Activated T-cell treated with anti-CD3 and anti-CD28 coated beads, Interleukin-2, amount 50 U/mL, for 24 hours (primary cell): Measurements from ENCODE around the gene MRC2.
"Not testable (repeated sequence)": the region's sequence is repeated elsewhere in the genome, so short reads cannot be mapped to it uniquely, and the experiment has no call there.

Source experiments
- DNase-seq: peaks from one replicate; pipeline ENCODE4 v3.0.0-alpha.2; 2020
- H3K27ac Mint-ChIP-seq: 2 replicates; pipeline ENCODE4 v1.8.0; 2020; ENCODE audit warnings: mild to moderate bottlenecking, mixed read lengths
- H3K27me3 Mint-ChIP-seq: 2 replicates; pipeline ENCODE4 v1.8.0; 2020; ENCODE audit warnings: mixed read lengths
- H3K36me3 Mint-ChIP-seq: 2 replicates; pipeline ENCODE4 v1.8.0; 2020; ENCODE audit warnings: low read depth, mixed read lengths
- H3K4me1 Mint-ChIP-seq: 2 replicates; pipeline ENCODE4 v1.8.0; 2020; ENCODE audit warnings: low read depth, mixed read lengths
- H3K4me3 Mint-ChIP-seq: 2 replicates; pipeline ENCODE4 v1.8.0; 2020; ENCODE audit warnings: mild to moderate bottlenecking, moderate library complexity, mixed read lengths
- H3K9me3 Mint-ChIP-seq: 2 replicates; pipeline ENCODE4 v1.8.0; 2020; ENCODE audit warnings: mixed read lengths

Gene MRC2

GRCh38 chr17:62627219-62627903 is at the start of gene MRC2:
Gene MRC2, plus strand, starts transcription at chr17:62627670. Its CDS starts 133 bp downstream, at chr17:62627803.
- peaks cover 16% of the 10 kb centered on the region for H3K4me1 Mint-ChIP-seq
- H3K4me3 Mint-ChIP-seq: peak within 1 kb of the TSS; percentile 84
- DNase-seq: peak; percentile 72
- peaks cover 7% of the 10 kb centered on the region for H3K36me3 Mint-ChIP-seq
- H3K27me3 Mint-ChIP-seq: peaks cover 42% of the 10 kb centered on the region
- H3K9me3 Mint-ChIP-seq: no peaks in the 10 kb centered on the region
- peak within 1 kb of the TSS; percentile 79 for H3K27ac Mint-ChIP-seq

DNA sequence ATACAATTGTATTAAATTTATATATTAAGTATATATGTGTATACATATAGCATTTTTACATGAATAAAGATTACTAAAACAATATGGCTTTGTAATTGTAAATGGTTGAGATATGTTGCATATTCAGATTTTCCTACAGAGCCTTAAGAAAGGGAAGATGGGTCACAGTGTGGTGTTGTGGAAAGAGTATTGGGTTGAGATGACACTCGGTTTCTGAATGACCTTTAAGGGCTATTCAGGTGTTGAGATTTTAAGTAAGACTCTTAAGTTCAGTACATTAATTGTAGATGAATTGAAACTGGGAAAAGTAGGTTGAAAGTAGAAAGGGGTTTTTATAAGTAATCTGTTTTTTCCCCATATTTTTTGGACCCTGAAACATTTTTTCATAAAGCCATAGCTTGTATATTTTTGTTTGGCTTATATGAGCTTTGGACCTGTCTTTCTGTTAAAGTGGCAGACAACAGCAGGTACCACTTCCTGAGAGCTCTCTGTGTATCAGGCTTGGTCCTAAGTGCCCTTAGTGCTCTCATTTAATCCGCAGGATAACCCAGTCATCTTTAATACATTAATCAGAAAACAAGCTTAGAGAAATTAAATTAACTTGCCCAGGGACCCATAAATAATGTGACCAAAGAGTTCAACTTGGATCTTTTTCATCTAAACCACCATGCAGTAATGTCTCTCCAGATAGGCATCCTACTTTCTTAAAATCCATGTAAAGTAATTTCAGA is 48.5 kb upstream of the MRC2 start:
- Mint-ChIP-seq H3K27me3 (no peaks in the 10 kb centered on the region), H3K36me3 (peaks cover 87% of the 10 kb centered on the region), H3K4me3 (no peak overlapping the region), H3K4me1 (peaks cover 21% of the 10 kb centered on the region), H3K9me3 (no peaks in the 10 kb centered on the region), H3K27ac (peak overlapping the region; percentile 28)
- DNase-seq: no peak

GRCh38 chr17:62580947-62581346 is 46.5 kb upstream of the MRC2 start:
- no peak overlapping the region for H3K27ac Mint-ChIP-seq
- H3K4me3 Mint-ChIP-seq: no peak overlapping the region
- no peaks in the 10 kb centered on the region for H3K9me3 Mint-ChIP-seq
- DNase-seq: no peak
- peaks cover 21% of the 10 kb centered on the region for H3K4me1 Mint-ChIP-seq
- peaks cover 84% of the 10 kb centered on the region for H3K36me3 Mint-ChIP-seq
- no peaks in the 10 kb centered on the region for H3K27me3 Mint-ChIP-seq

GRCh38 chr17:62581764-62582163 is 45.7 kb upstream of the MRC2 start:
- H3K4me3 Mint-ChIP-seq: no peak overlapping the region
- no peaks in the 10 kb centered on the region for H3K27me3 Mint-ChIP-seq
- peak overlapping the region; percentile 76 for H3K27ac Mint-ChIP-seq
- H3K36me3 Mint-ChIP-seq: peaks cover 84% of the 10 kb centered on the region
- no peak for DNase-seq
- no peaks in the 10 kb centered on the region for H3K9me3 Mint-ChIP-seq
- H3K4me1 Mint-ChIP-seq: peaks cover 20% of the 10 kb centered on the region

DNA sequence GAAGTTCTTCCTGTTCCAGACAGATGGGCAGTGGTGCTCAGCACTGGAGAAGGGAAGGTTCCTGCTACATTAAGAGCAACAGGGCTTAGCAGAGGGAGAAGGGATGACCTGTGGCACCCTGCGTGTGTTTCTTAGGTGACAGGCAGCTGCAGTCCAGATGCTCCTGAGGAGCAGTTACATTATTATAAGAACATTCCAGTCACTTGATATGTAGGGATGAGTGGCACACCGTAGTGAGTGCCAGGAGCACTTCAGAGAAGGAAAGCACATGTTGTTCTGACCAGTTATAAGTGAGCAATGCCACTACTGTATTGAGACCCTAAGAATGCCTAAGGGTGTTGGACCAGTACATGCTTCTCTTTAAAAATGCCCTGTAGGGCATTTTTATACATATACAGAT is 39.9 kb upstream of the MRC2 start:
- no peaks in the 10 kb centered on the region for H3K9me3 Mint-ChIP-seq
- H3K27me3 Mint-ChIP-seq: no peaks in the 10 kb centered on the region
- DNase-seq: no peak
- no peak overlapping the region for H3K4me3 Mint-ChIP-seq
- peak overlapping the region; percentile 57 for H3K27ac Mint-ChIP-seq
- peaks cover 78% of the 10 kb centered on the region for H3K36me3 Mint-ChIP-seq
- peaks cover 4% of the 10 kb centered on the region for H3K4me1 Mint-ChIP-seq

DNA sequence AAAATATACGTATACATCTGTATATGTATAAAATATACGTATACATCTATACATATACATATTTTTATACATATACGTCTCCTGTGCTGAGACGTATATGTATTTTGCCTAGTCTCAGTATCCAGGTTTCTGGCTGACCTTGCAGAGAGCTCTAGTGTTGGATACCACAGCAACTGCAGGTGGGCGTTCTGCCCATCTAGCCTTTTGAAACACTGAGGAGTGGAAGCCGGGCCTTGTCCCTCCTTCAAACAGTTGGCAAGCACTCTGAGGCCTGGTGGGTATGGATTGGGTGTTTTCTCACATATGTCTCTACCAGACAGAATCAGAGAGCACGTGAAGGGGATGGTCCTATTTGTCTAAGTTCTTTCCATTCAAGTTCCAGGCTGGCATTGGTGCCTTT is 39.4 kb upstream of the MRC2 start:
- Mint-ChIP-seq H3K9me3 (no peaks in the 10 kb centered on the region), H3K4me3 (no peak overlapping the region), H3K27me3 (no peaks in the 10 kb centered on the region), H3K27ac (peak overlapping the region; percentile 72), H3K4me1 (no peaks in the 10 kb centered on the region), H3K36me3 (peaks cover 79% of the 10 kb centered on the region)
- no peak for DNase-seq

GRCh38 chr17:62591333-62591732 is 36.1 kb upstream of the MRC2 start:
- no peak for DNase-seq
- Mint-ChIP-seq H3K9me3 (no peaks in the 10 kb centered on the region), H3K4me3 (no peak overlapping the region), H3K4me1 (no peaks in the 10 kb centered on the region), H3K27me3 (no peaks in the 10 kb centered on the region), H3K36me3 (peaks cover 76% of the 10 kb centered on the region), H3K27ac (no peak overlapping the region)

- H3K4me1 Mint-ChIP-seq, H3K4me3 Mint-ChIP-seq, H3K27ac Mint-ChIP-seq, DNase-seq, H3K9me3 Mint-ChIP-seq, H3K27me3 Mint-ChIP-seq: not testable (repeated sequence)
- H3K36me3 Mint-ChIP-seq: peaks cover 76% of the 10 kb centered on the region
Measured at GRCh38 chr17:62591822-62592221, 35.6 kb upstream of the MRC2 start.

GRCh38 chr17:62592341-62593099 is 35.0 kb upstream of the MRC2 start:
- H3K27ac Mint-ChIP-seq: no peak overlapping the region
- H3K4me3 Mint-ChIP-seq: no peak overlapping the region
- no peaks in the 10 kb centered on the region for H3K9me3 Mint-ChIP-seq
- DNase-seq: no peak
- H3K36me3 Mint-ChIP-seq: peaks cover 76% of the 10 kb centered on the region
- H3K27me3 Mint-ChIP-seq: no peaks in the 10 kb centered on the region
- H3K4me1 Mint-ChIP-seq: no peaks in the 10 kb centered on the region

DNA sequence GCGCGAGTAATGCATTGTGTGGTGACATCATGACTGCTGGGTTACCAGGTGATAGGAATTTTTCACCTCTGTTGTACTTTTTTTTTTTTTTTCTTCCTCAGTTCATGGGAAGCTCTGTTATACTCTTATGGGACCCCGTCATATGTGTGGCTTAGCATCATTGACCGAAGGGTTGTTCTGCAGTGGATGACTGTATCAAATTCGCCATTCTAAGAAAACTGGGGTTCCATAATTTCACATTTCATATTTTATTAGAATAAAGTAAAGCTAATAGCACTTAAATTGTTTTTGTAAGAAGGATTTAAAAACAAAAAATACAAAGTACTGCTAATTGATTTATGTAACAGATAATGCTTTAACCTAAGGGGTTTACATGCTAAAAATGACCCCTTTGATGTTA is 32.0 kb upstream of the MRC2 start:
- Mint-ChIP-seq H3K9me3 (no peaks in the 10 kb centered on the region), H3K36me3 (peaks cover 84% of the 10 kb centered on the region), H3K27ac (no peak overlapping the region), H3K4me1 (no peaks in the 10 kb centered on the region), H3K4me3 (no peak overlapping the region), H3K27me3 (no peaks in the 10 kb centered on the region)
- no peak for DNase-seq

DNA sequence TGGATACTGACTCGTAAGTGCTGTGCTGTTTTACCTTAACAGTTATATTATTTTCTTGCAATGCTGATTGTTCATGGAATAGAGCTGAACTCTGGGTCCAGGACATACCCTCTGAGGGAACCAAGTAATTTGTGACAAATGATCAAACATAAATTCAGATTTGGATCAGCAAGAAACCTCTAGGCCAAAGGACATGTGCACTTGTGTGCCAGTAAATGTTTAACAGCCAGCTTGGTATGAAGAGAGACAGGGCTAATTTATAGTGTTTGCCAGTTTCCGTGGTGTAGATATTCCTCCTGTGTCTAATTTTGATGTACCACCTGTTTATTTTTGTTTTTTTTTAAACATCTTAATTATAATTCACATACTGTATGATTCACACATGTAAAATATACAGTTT is 30.8 kb upstream of the MRC2 start:
- H3K9me3 Mint-ChIP-seq: no peaks in the 10 kb centered on the region
- no peak for DNase-seq
- no peak overlapping the region for H3K4me3 Mint-ChIP-seq
- peaks cover 6% of the 10 kb centered on the region for H3K4me1 Mint-ChIP-seq
- no peaks in the 10 kb centered on the region for H3K27me3 Mint-ChIP-seq
- no peak overlapping the region for H3K27ac Mint-ChIP-seq
- H3K36me3 Mint-ChIP-seq: peaks cover 86% of the 10 kb centered on the region

DNA sequence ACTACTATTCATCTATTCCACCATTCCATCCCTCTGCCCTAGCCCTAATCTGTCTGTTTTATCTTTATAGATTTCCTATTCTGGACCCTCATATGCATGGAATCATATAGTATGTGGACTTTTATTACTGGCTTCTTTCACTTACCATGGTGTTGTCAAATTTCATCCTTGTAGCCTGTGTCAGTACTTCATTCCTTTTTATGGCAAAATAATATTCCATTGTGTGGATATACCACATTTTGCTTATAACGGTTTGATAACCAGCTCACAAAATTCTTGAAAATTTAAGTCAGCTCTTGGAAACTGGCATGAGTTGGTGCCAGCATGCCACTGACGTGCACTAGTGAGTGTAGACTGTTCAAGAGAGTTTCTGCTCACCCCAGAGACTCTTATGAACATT is 30.3 kb upstream of the MRC2 start:
- no peak for DNase-seq
- no peak overlapping the region for H3K4me3 Mint-ChIP-seq
- H3K36me3 Mint-ChIP-seq: peaks cover 89% of the 10 kb centered on the region
- no peak overlapping the region for H3K27ac Mint-ChIP-seq
- no peaks in the 10 kb centered on the region for H3K9me3 Mint-ChIP-seq
- peaks cover 6% of the 10 kb centered on the region for H3K4me1 Mint-ChIP-seq
- no peaks in the 10 kb centered on the region for H3K27me3 Mint-ChIP-seq

GRCh38 chr17:62597920-62598319 is 29.6 kb upstream of the MRC2 start:
- no peak overlapping the region for H3K27ac Mint-ChIP-seq
- no peak overlapping the region for H3K4me3 Mint-ChIP-seq
- no peaks in the 10 kb centered on the region for H3K27me3 Mint-ChIP-seq
- no peak for DNase-seq
- H3K9me3 Mint-ChIP-seq: no peaks in the 10 kb centered on the region
- H3K4me1 Mint-ChIP-seq: peaks cover 6% of the 10 kb centered on the region
- H3K36me3 Mint-ChIP-seq: peaks cover 89% of the 10 kb centered on the region

GRCh38 chr17:62599964-62600657 is 27.4 kb upstream of the MRC2 start:
- DNase-seq: no peak
- Mint-ChIP-seq H3K4me3 (no peak overlapping the region), H3K9me3 (no peaks in the 10 kb centered on the region), H3K27ac (no peak overlapping the region), H3K36me3 (peaks cover 87% of the 10 kb centered on the region), H3K27me3 (no peaks in the 10 kb centered on the region), H3K4me1 (peaks cover 6% of the 10 kb centered on the region)
